HG02943 (cell line): ENCODE results near the gene SIRPB1.
"Not testable (repeated sequence)": the region's sequence is repeated elsewhere in the genome, so short reads cannot be mapped to it uniquely, and the experiment has no call there.

Experiments used
- ATAC-seq: cut with Tn5 transposase; IDR thresholded peaks from one replicate; pipeline ENCODE4 v1.9.1; 2021; ENCODE audit warnings: mild to moderate bottlenecking, low read depth, moderate library complexity; ENCODE audit not compliant: unreplicated experiment

The SIRPB1 gene

GRCh38 chr20:1619861-1620444 is at the start of gene SIRPB1:
SIRPB1 (minus strand) TSS chr20:1620009; CDS start chr20:1619944, 65 bp downstream.
- no peak for ATAC-seq

GRCh38 chr20:1669304-1669703 is 49.5 kb upstream of the SIRPB1 start:
- no peak for ATAC-seq

GRCh38 chr20:1667502-1668085 is 47.8 kb upstream of the SIRPB1 start:
- ATAC-seq: no peak

GRCh38 chr20:1666802-1667201 is 47.0 kb upstream of the SIRPB1 start:
- no peak for ATAC-seq

- no peak for ATAC-seq
These were observed 45.5 kb upstream of the SIRPB1 start for GRCh38 chr20:1665345-1665744.

GRCh38 chr20:1664911-1665310 is 45.1 kb upstream of the SIRPB1 start:
- ATAC-seq: no peak

- no peak for ATAC-seq
These were observed 44.1 kb upstream of the SIRPB1 start for GRCh38 chr20:1663917-1664316.

GRCh38 chr20:1661542-1662299 is 41.9 kb upstream of the SIRPB1 start:
- ATAC-seq: no peak

- no peak for ATAC-seq
These were observed 40.4 kb upstream of the SIRPB1 start for GRCh38 chr20:1660246-1660645.

GRCh38 chr20:1657556-1658334 is 37.9 kb upstream of the SIRPB1 start, which contains the start of gene SIRPG:
SIRPG (minus strand) TSS chr20:1657779; CDS start chr20:1657714, 65 bp downstream.
- no peak for ATAC-seq

- ATAC-seq: no peak
These were observed 37.0 kb upstream of the SIRPB1 start for GRCh38 chr20:1656844-1657243.

GRCh38 chr20:1654996-1655395 is 35.2 kb upstream of the SIRPB1 start:
- ATAC-seq: no peak

GRCh38 chr20:1652960-1653359 is 33.2 kb upstream of the SIRPB1 start:
- ATAC-seq: no peak

- ATAC-seq: no peak
These were observed 32.3 kb upstream of the SIRPB1 start for GRCh38 chr20:1652104-1652503.

GRCh38 chr20:1651268-1652058 is 31.7 kb upstream of the SIRPB1 start:
- ATAC-seq: no peak

GRCh38 chr20:1648101-1648500 is 28.3 kb upstream of the SIRPB1 start:
- no peak for ATAC-seq

GRCh38 chr20:1646975-1647431 is 27.2 kb upstream of the SIRPB1 start:
- ATAC-seq: no peak

GRCh38 chr20:1644101-1644962 is 24.5 kb upstream of the SIRPB1 start:
- no peak for ATAC-seq

- not testable (repeated sequence) for ATAC-seq
These were observed 18.8 kb upstream of the SIRPB1 start for GRCh38 chr20:1638643-1639042.
